Measurements from ENCODE around the gene SLC2A6. TPM values are rescaled to one million over a fixed set of nuclear protein-coding genes. Genes with fewer than 3 reads are reported as not detected.

Gene SLC2A6
- 1 to 10 TPM; 2.1 to 4.9 (median 4.1) TPM for total RNA-seq

GRCh38 chr9:133478851-133479711, at the start of gene SLC2A6:
SLC2A6 (minus strand) TSS chr9:133479099; CDS start chr9:133479059, 40 bp downstream.
- peak; percentile 96 for ATAC-seq (ENCODE audit: low FRiP score)
- peak; percentile 66 for DNase-seq (ENCODE audit: low spot score)
- TF ChIP-seq CTCF (IDR thresholded peaks at IDR 0.05): no peak

GRCh38 chr9:133528001-133528875, 49.3 kb upstream of the SLC2A6 start:
- no peak for ATAC-seq (ENCODE audit: low FRiP score)
- TF ChIP-seq CTCF (IDR thresholded peaks at IDR 0.05): no peak
- no peak for DNase-seq (ENCODE audit: low spot score)

GRCh38 chr9:133527444-133527920, 48.6 kb upstream of the SLC2A6 start:
- no peak for TF ChIP-seq CTCF (IDR thresholded peaks at IDR 0.05)
- ATAC-seq (ENCODE audit: low FRiP score) (no peak), DNase-seq (ENCODE audit: low spot score) (no peak)

GRCh38 chr9:133526721-133527321, 47.9 kb upstream of the SLC2A6 start:
- TF ChIP-seq CTCF (IDR thresholded peaks at IDR 0.05): no peak
- ATAC-seq (ENCODE audit: low FRiP score) (no peak), DNase-seq (ENCODE audit: low spot score) (no peak)

- ATAC-seq (ENCODE audit: low FRiP score) (no peak), DNase-seq (ENCODE audit: low spot score) (no peak)
These were observed 46.8 kb upstream of the SLC2A6 start for GRCh38 chr9:133525677-133526076.

More at GRCh38 chr9:133525677-133526076, 46.8 kb upstream of the SLC2A6 start:
- TF ChIP-seq CTCF (IDR thresholded peaks at IDR 0.05): no peak
